ENCODE data around the gene SEMA3B.

SEMA3B gene

GRCh38 chr3:50266836-50267235, 2.1 kb upstream of the SEMA3B start:
- no peak overlapping the region for H2AFZ ChIP-seq (ENCODE audit: low read length)
- no peaks in the 10 kb centered on the region for H3K36me3 ChIP-seq (replicated peaks; ENCODE audit: insufficient read depth, low read length)
- H3K4me1 ChIP-seq (ENCODE audit: low read length): no peaks in the 10 kb centered on the region
- H3K9me3 ChIP-seq (replicated peaks; ENCODE audit: insufficient read depth, low read length): no peaks in the 10 kb centered on the region
- TF ChIP-seq EZH2phosphoT487 (IDR thresholded peaks at IDR 0.05; ENCODE audit: low read length) (no peak), EZH2 (optimal IDR thresholded peaks at IDR 0.05; ENCODE audit: low read depth, low read length) (no peak), CTCF (IDR thresholded peaks at IDR 0.05; ENCODE audit: low read length) (no peak)
- no peak overlapping the region for H3K9ac ChIP-seq (ENCODE audit: low read length)
- H3F3A ChIP-seq (ENCODE audit: insufficient read depth, low read length): no peaks in the 10 kb centered on the region
- no peak overlapping the region for H3K4me2 ChIP-seq (ENCODE audit: low read depth, low read length)
- H3K9me2 ChIP-seq (replicated peaks; ENCODE audit: insufficient read depth, low read length): no peaks in the 10 kb centered on the region
- H3K27me3 ChIP-seq (replicated peaks; ENCODE audit: insufficient read depth, low read length): peaks cover 66% of the 10 kb centered on the region
- no peak for DNase-seq
- H3K4me3 ChIP-seq (ENCODE audit: low read length): no peak overlapping the region
- no peaks in the 10 kb centered on the region for H3K79me2 ChIP-seq (ENCODE audit: low read length)
- no peak overlapping the region for H3K27ac ChIP-seq (ENCODE audit: low read length)
- no peaks in the 10 kb centered on the region for H4K20me1 ChIP-seq (ENCODE audit: insufficient read depth, low read length)

- Histone ChIP-seq H3K9ac (ENCODE audit: low read length) (no peak overlapping the region), H3K27ac (ENCODE audit: low read length) (no peak overlapping the region), H3K27me3 (replicated peaks; ENCODE audit: insufficient read depth, low read length) (peaks cover 71% of the 10 kb centered on the region), H3K79me2 (ENCODE audit: low read length) (no peaks in the 10 kb centered on the region), H3K36me3 (replicated peaks; ENCODE audit: insufficient read depth, low read length) (no peaks in the 10 kb centered on the region), H3K4me2 (ENCODE audit: low read depth, low read length) (no peak overlapping the region), H3F3A (ENCODE audit: insufficient read depth, low read length) (no peaks in the 10 kb centered on the region), H3K4me3 (ENCODE audit: low read length) (no peak overlapping the region), H2AFZ (ENCODE audit: low read length) (no peak overlapping the region), H4K20me1 (ENCODE audit: insufficient read depth, low read length) (no peaks in the 10 kb centered on the region), H3K4me1 (ENCODE audit: low read length) (no peaks in the 10 kb centered on the region), H3K9me2 (replicated peaks; ENCODE audit: insufficient read depth, low read length) (no peaks in the 10 kb centered on the region), H3K9me3 (replicated peaks; ENCODE audit: insufficient read depth, low read length) (no peaks in the 10 kb centered on the region)
- TF ChIP-seq EZH2 (optimal IDR thresholded peaks at IDR 0.05; ENCODE audit: low read depth, low read length) (no peak), EZH2phosphoT487 (IDR thresholded peaks at IDR 0.05; ENCODE audit: low read length) (no peak), CTCF (IDR thresholded peaks at IDR 0.05; ENCODE audit: low read length) (no peak)
- DNase-seq: no peak
These were observed 1.6 kb upstream of the SEMA3B start for GRCh38 chr3:50267280-50267913.

GRCh38 chr3:50268276-50268675, 671 bp upstream of the SEMA3B start:
- Histone ChIP-seq H4K20me1 (ENCODE audit: insufficient read depth, low read length) (no peaks in the 10 kb centered on the region), H3K27ac (ENCODE audit: low read length) (no peak overlapping the region), H3K9me2 (replicated peaks; ENCODE audit: insufficient read depth, low read length) (no peaks in the 10 kb centered on the region), H3F3A (ENCODE audit: insufficient read depth, low read length) (no peaks in the 10 kb centered on the region), H3K36me3 (replicated peaks; ENCODE audit: insufficient read depth, low read length) (no peaks in the 10 kb centered on the region), H3K79me2 (ENCODE audit: low read length) (no peaks in the 10 kb centered on the region), H2AFZ (ENCODE audit: low read length) (no peak overlapping the region), H3K4me1 (ENCODE audit: low read length) (peaks cover 3% of the 10 kb centered on the region; the same call in 1 of the 2 replicates), H3K4me2 (ENCODE audit: low read depth, low read length) (no peak overlapping the region), H3K4me3 (ENCODE audit: low read length) (no peak overlapping the region), H3K9ac (ENCODE audit: low read length) (no peak overlapping the region), H3K9me3 (replicated peaks; ENCODE audit: insufficient read depth, low read length) (no peaks in the 10 kb centered on the region), H3K27me3 (replicated peaks; ENCODE audit: insufficient read depth, low read length) (peaks cover 73% of the 10 kb centered on the region)
- TF ChIP-seq EZH2phosphoT487 (IDR thresholded peaks at IDR 0.05; ENCODE audit: low read length) (no peak), CTCF (IDR thresholded peaks at IDR 0.05; ENCODE audit: low read length) (no peak), EZH2 (optimal IDR thresholded peaks at IDR 0.05; ENCODE audit: low read depth, low read length) (no peak)
- no peak for DNase-seq
